Measurements from ENCODE around the gene SIRPA.
"Not testable (repeated sequence)": the region's sequence is repeated elsewhere in the genome, so short reads cannot be mapped to it uniquely, and the experiment has no call there.

Gene SIRPA

GRCh38 chr20:1912053-1912452, 16.8 kb downstream of the SIRPA start:
- Histone ChIP-seq H3K4me3 (ENCODE audit: low read depth, low read length) (no peak overlapping the region), H3K9me3 (ENCODE audit: severe bottlenecking) (no peaks in the 10 kb centered on the region), H3K27ac (no peak overlapping the region), H3K27me3 (ENCODE audit: insufficient read depth, low read depth, severe bottlenecking) (no peaks in the 10 kb centered on the region), H3K36me3 (peaks cover 9% of the 10 kb centered on the region)
- DNase-seq: no peak
- no peak for TF ChIP-seq CTCF (IDR thresholded peaks at IDR 0.05; ENCODE audit: low read depth, low read length)

GRCh38 chr20:1912646-1913045, 17.4 kb downstream of the SIRPA start:
- DNase-seq: no peak
- no peak overlapping the region for H3K27ac ChIP-seq
- H3K36me3 ChIP-seq: peaks cover 9% of the 10 kb centered on the region
- TF ChIP-seq CTCF (IDR thresholded peaks at IDR 0.05; ENCODE audit: low read depth, low read length): no peak
- no peaks in the 10 kb centered on the region for H3K9me3 ChIP-seq (ENCODE audit: severe bottlenecking)
- no peaks in the 10 kb centered on the region for H3K27me3 ChIP-seq (ENCODE audit: insufficient read depth, low read depth, severe bottlenecking)
- H3K4me3 ChIP-seq (ENCODE audit: low read depth, low read length): no peak overlapping the region

GRCh38 chr20:1915233-1915632, 20.0 kb downstream of the SIRPA start:
- not testable (repeated sequence) for DNase-seq; H3K9me3 ChIP-seq (ENCODE audit: severe bottlenecking)

GRCh38 chr20:1915725-1916124, 20.5 kb downstream of the SIRPA start:
- peaks cover 9% of the 10 kb centered on the region for H3K36me3 ChIP-seq
- no peak overlapping the region for H3K4me3 ChIP-seq (ENCODE audit: low read depth, low read length)
- TF ChIP-seq CTCF (IDR thresholded peaks at IDR 0.05; ENCODE audit: low read depth, low read length): no peak

More at GRCh38 chr20:1915233-1915632, 20.0 kb downstream of the SIRPA start:
- not testable (repeated sequence) for H3K27me3 ChIP-seq (ENCODE audit: insufficient read depth, low read depth, severe bottlenecking); H3K27ac ChIP-seq; H3K4me3 ChIP-seq (ENCODE audit: low read depth, low read length); H3K36me3 ChIP-seq

GRCh38 chr20:1917786-1918185, 22.6 kb downstream of the SIRPA start:
- no peak for DNase-seq
- no peaks in the 10 kb centered on the region for H3K27me3 ChIP-seq (ENCODE audit: insufficient read depth, low read depth, severe bottlenecking)
- peaks cover 9% of the 10 kb centered on the region for H3K36me3 ChIP-seq
- no peak overlapping the region for H3K4me3 ChIP-seq (ENCODE audit: low read depth, low read length)
- no peaks in the 10 kb centered on the region for H3K9me3 ChIP-seq (ENCODE audit: severe bottlenecking)
- no peak for TF ChIP-seq CTCF (IDR thresholded peaks at IDR 0.05; ENCODE audit: low read depth, low read length)
- no peak overlapping the region for H3K27ac ChIP-seq

More at GRCh38 chr20:1915725-1916124, 20.5 kb downstream of the SIRPA start:
- Histone ChIP-seq H3K27me3 (ENCODE audit: insufficient read depth, low read depth, severe bottlenecking) (no peaks in the 10 kb centered on the region), H3K27ac (no peak overlapping the region), H3K9me3 (ENCODE audit: severe bottlenecking) (no peaks in the 10 kb centered on the region)
- DNase-seq: no peak

GRCh38 chr20:1918491-1919165, 23.4 kb downstream of the SIRPA start:
- no peak overlapping the region for H3K4me3 ChIP-seq (ENCODE audit: low read depth, low read length)
- H3K9me3 ChIP-seq (ENCODE audit: severe bottlenecking): no peaks in the 10 kb centered on the region
- DNase-seq: no peak
- peaks cover 9% of the 10 kb centered on the region for H3K36me3 ChIP-seq
- TF ChIP-seq CTCF (IDR thresholded peaks at IDR 0.05; ENCODE audit: low read depth, low read length): no peak
- H3K27me3 ChIP-seq (ENCODE audit: insufficient read depth, low read depth, severe bottlenecking): no peaks in the 10 kb centered on the region
- no peak overlapping the region for H3K27ac ChIP-seq
